Skeletal muscle tissue (tissue), 4 donors: Measurements from ENCODE around the gene SH3TC1. TPM values are rescaled to one million over a fixed set of nuclear protein-coding genes. Genes with fewer than 3 reads are reported as not detected.

Experiments
- H3K27ac ChIP-seq: one replicate; pipeline ENCODE4 v1.7.0; 2013; ENCODE audit warnings: mild to moderate bottlenecking, low read depth, low read length, inconsistent platforms
- H3K27me3 ChIP-seq, 3 donors: one replicate each; pipeline ENCODE4 v1.7.0; 2013; ENCODE audit warnings: low read length in 3 of 3; ENCODE audit not compliant: control insufficient read depth in 3 of 3, insufficient read depth in 3 of 3
- H3K36me3 ChIP-seq, 3 donors: one replicate each; pipeline ENCODE4 v1.7.0; 2013; ENCODE audit warnings: low read length in 3 of 3; ENCODE audit not compliant: control insufficient read depth in 3 of 3, insufficient read depth in 3 of 3
- H3K4me1 ChIP-seq, 3 donors: one replicate each; pipeline ENCODE4 v1.7.0; 2013; ENCODE audit warnings: low read length in 3 of 3, mild to moderate bottlenecking in 3 of 3; ENCODE audit not compliant: control insufficient read depth in 3 of 3, insufficient read depth in 3 of 3
- H3K4me3 ChIP-seq, 3 donors: one replicate each; pipeline ENCODE4 v1.7.0; 2013; ENCODE audit warnings: low read length in 3 of 3
- H3K9ac ChIP-seq, 3 donors: one replicate each; pipeline ENCODE4 v1.7.0; 2013; ENCODE audit warnings: low read length in 3 of 3, mild to moderate bottlenecking in 3 of 3, moderate library complexity in 2 of 3, low read depth in 1 of 3
- H3K9me3 ChIP-seq, 3 donors: one replicate each; pipeline ENCODE4 v1.7.0; 2013; ENCODE audit warnings: low read length in 3 of 3; ENCODE audit not compliant: control insufficient read depth in 3 of 3
- total RNA-seq: library from RNA; depleted of rRNA; stranded (reverse); fragments of >200 nt; gene quantifications from one replicate; pipeline ENCODE4 v1.2.3, GENCODE V29; 2014
- donor health status: Osteomylitis.

SH3TC1 gene
- 13.0 TPM for total RNA-seq

- H3K4me3 ChIP-seq = peak within 1 kb of the TSS; percentile 58 to 75 (median 66)
- H3K9ac ChIP-seq = peak within 1 kb of the TSS; percentile 72 to 76 (median 73)
- peak within 1 kb of the TSS; percentile 77 for H3K27ac ChIP-seq
- no peaks in the 10 kb centered on the region for H3K36me3 ChIP-seq
- H3K27me3 ChIP-seq = no peaks in the 10 kb centered on the region
- no peaks in the 10 kb centered on the region for H3K9me3 ChIP-seq
- peaks cover 45 to 54% (median 53%) of the 10 kb centered on the region in 3 donors for H3K4me1 ChIP-seq
Measured at GRCh38 chr4:8198906-8199593, at the start of gene SH3TC1. TSS of gene SH3TC1 (plus strand) at chr4:8199290. CDS start at chr4:8205195, 5,905 bp downstream.

GRCh38 chr4:8149664-8150063 lies 49.4 kb upstream of the SH3TC1 start:
- Histone ChIP-seq H3K27ac (no peak overlapping the region), H3K9me3 (no peaks in the 10 kb centered on the region), H3K36me3 (peaks cover 0 to 2% (median 0%) of the 10 kb centered on the region in 3 donors), H3K9ac (peak overlapping the region in 2 of 3 donors; percentile 14 to 45), H3K27me3 (no peaks in the 10 kb centered on the region), H3K4me3 (no peak overlapping the region), H3K4me1 (peaks cover 30 to 74% (median 40%) of the 10 kb centered on the region in 3 donors)

GRCh38 chr4:8150152-8151090 lies 48.7 kb upstream of the SH3TC1 start:
- H3K36me3 ChIP-seq = peaks cover 0 to 2% (median 0%) of the 10 kb centered on the region in 3 donors
- H3K27me3 ChIP-seq = no peaks in the 10 kb centered on the region
- H3K4me3 ChIP-seq = no peak overlapping the region
- peaks cover 26 to 76% (median 40%) of the 10 kb centered on the region in 3 donors for H3K4me1 ChIP-seq
- H3K27ac ChIP-seq = peak overlapping the region; percentile 92
- H3K9ac ChIP-seq = peak overlapping the region in 1 of 3 donors; percentile 45
- no peaks in the 10 kb centered on the region for H3K9me3 ChIP-seq

- Histone ChIP-seq H3K4me1 (peaks cover 18 to 78% (median 42%) of the 10 kb centered on the region in 3 donors), H3K27me3 (no peaks in the 10 kb centered on the region), H3K4me3 (no peak overlapping the region), H3K9me3 (no peaks in the 10 kb centered on the region), H3K9ac (peak overlapping the region in 2 of 3 donors; percentile 23 to 45), H3K36me3 (peaks cover 0 to 2% (median 0%) of the 10 kb centered on the region in 3 donors), H3K27ac (peak overlapping the region; percentile 92)
Measured at GRCh38 chr4:8151165-8151650, 47.9 kb upstream of the SH3TC1 start.

GRCh38 chr4:8152090-8152864 lies 46.8 kb upstream of the SH3TC1 start:
- H3K9me3 ChIP-seq = no peaks in the 10 kb centered on the region
- no peaks in the 10 kb centered on the region for H3K27me3 ChIP-seq
- H3K36me3 ChIP-seq = peaks cover 0 to 2% (median 0%) of the 10 kb centered on the region in 3 donors
- H3K4me1 ChIP-seq = peaks cover 23 to 82% (median 49%) of the 10 kb centered on the region in 3 donors
- H3K4me3 ChIP-seq = peak overlapping the region in 2 of 3 donors; percentile 44 to 70
- peak overlapping the region; percentile 42 to 85 (median 69) for H3K9ac ChIP-seq
- H3K27ac ChIP-seq = peak overlapping the region; percentile 92

GRCh38 chr4:8152865-8153257 lies 46.2 kb upstream of the SH3TC1 start:
- Histone ChIP-seq H3K27ac (peak overlapping the region; percentile 92), H3K36me3 (peaks cover 0 to 2% (median 0%) of the 10 kb centered on the region in 3 donors), H3K27me3 (no peaks in the 10 kb centered on the region), H3K9me3 (no peaks in the 10 kb centered on the region), H3K4me3 (peak overlapping the region in 2 of 3 donors; percentile 44 to 70), H3K4me1 (peaks cover 28 to 82% (median 51%) of the 10 kb centered on the region in 3 donors), H3K9ac (peak overlapping the region; percentile 42 to 85 (median 69))

- peak overlapping the region; percentile 92 for H3K27ac ChIP-seq
- peak overlapping the region in 1 of 3 donors; percentile 44 for H3K4me3 ChIP-seq
- peaks cover 30 to 80% (median 52%) of the 10 kb centered on the region in 3 donors for H3K4me1 ChIP-seq
- H3K27me3 ChIP-seq = no peaks in the 10 kb centered on the region
- peak overlapping the region; percentile 42 to 85 (median 69) for H3K9ac ChIP-seq
- no peaks in the 10 kb centered on the region for H3K9me3 ChIP-seq
- H3K36me3 ChIP-seq = peaks cover 0 to 2% (median 0%) of the 10 kb centered on the region in 3 donors
Measured at GRCh38 chr4:8153441-8153840, 45.6 kb upstream of the SH3TC1 start.

- H3K27ac ChIP-seq = peak overlapping the region; percentile 30
- peak overlapping the region in 1 of 3 donors; percentile 25 for H3K9ac ChIP-seq
- no peak overlapping the region for H3K4me3 ChIP-seq
- no peaks in the 10 kb centered on the region for H3K27me3 ChIP-seq
- no peaks in the 10 kb centered on the region for H3K36me3 ChIP-seq
- no peaks in the 10 kb centered on the region for H3K9me3 ChIP-seq
- H3K4me1 ChIP-seq = peaks cover 41 to 82% (median 63%) of the 10 kb centered on the region in 3 donors
Measured at GRCh38 chr4:8155048-8155447, 44.0 kb upstream of the SH3TC1 start.
